ENCODE results near the gene STAT6.
A peak's percentile ranks its signal among the peaks of the same experiment; 100 is the strongest.

STAT6 gene

GRCh38 chr12:57111031-57111734 lies at the start of gene STAT6:
STAT6 (minus strand) TSS chr12:57111362; CDS start chr12:57108278, 3,084 bp downstream.
- DNase-seq (ENCODE audit: low read depth) = peak; percentile 91

GRCh38 chr12:57160741-57161140 lies 49.6 kb upstream of the STAT6 start:
- no peak for DNase-seq (ENCODE audit: low read depth)

GRCh38 chr12:57160040-57160439 lies 48.9 kb upstream of the STAT6 start:
- DNase-seq (ENCODE audit: low read depth) = no peak

GRCh38 chr12:57159311-57159710 lies 48.1 kb upstream of the STAT6 start:
- no peak for DNase-seq (ENCODE audit: low read depth)

GRCh38 chr12:57158665-57159064 lies 47.5 kb upstream of the STAT6 start:
- no peak for DNase-seq (ENCODE audit: low read depth)

- no peak for DNase-seq (ENCODE audit: low read depth)
These were observed 47.0 kb upstream of the STAT6 start for GRCh38 chr12:57158186-57158585.

GRCh38 chr12:57157588-57158173 lies 46.5 kb upstream of the STAT6 start:
- DNase-seq (ENCODE audit: low read depth) = no peak

- no peak for DNase-seq (ENCODE audit: low read depth)
These were observed 45.7 kb upstream of the STAT6 start for GRCh38 chr12:57156701-57157403.

- no peak for DNase-seq (ENCODE audit: low read depth)
These were observed 43.8 kb upstream of the STAT6 start for GRCh38 chr12:57154804-57155434.

- DNase-seq (ENCODE audit: low read depth) = no peak
These were observed 42.9 kb upstream of the STAT6 start for GRCh38 chr12:57154076-57154475.

- no peak for DNase-seq (ENCODE audit: low read depth)
These were observed 42.3 kb upstream of the STAT6 start for GRCh38 chr12:57153415-57153997.

GRCh38 chr12:57152639-57153038 lies 41.5 kb upstream of the STAT6 start:
- peak; percentile 60 for DNase-seq (ENCODE audit: low read depth)

- peak; percentile 81 for DNase-seq (ENCODE audit: low read depth)
These were observed 40.8 kb upstream of the STAT6 start for GRCh38 chr12:57151741-57152630.

GRCh38 chr12:57150400-57151000 lies 39.3 kb upstream of the STAT6 start:
- DNase-seq (ENCODE audit: low read depth) = no peak

- peak; percentile 79 for DNase-seq (ENCODE audit: low read depth)
These were observed 38.2 kb upstream of the STAT6 start for GRCh38 chr12:57149245-57149900.

- peak; percentile 83 for DNase-seq (ENCODE audit: low read depth)
These were observed 37.5 kb upstream of the STAT6 start for GRCh38 chr12:57148469-57149244.

- peak; percentile 67 for DNase-seq (ENCODE audit: low read depth)
These were observed 36.1 kb upstream of the STAT6 start, which contains the start of gene LRP1-AS for GRCh38 chr12:57146961-57147944. LRP1-AS (minus strand) TSS chr12:57147619.

GRCh38 chr12:57146092-57146491 lies 34.9 kb upstream of the STAT6 start:
- DNase-seq (ENCODE audit: low read depth) = peak; percentile 28

Data from EH (cell line).